Measurements from ENCODE around the gene CACNA2D1.

The CACNA2D1 gene

DNA sequence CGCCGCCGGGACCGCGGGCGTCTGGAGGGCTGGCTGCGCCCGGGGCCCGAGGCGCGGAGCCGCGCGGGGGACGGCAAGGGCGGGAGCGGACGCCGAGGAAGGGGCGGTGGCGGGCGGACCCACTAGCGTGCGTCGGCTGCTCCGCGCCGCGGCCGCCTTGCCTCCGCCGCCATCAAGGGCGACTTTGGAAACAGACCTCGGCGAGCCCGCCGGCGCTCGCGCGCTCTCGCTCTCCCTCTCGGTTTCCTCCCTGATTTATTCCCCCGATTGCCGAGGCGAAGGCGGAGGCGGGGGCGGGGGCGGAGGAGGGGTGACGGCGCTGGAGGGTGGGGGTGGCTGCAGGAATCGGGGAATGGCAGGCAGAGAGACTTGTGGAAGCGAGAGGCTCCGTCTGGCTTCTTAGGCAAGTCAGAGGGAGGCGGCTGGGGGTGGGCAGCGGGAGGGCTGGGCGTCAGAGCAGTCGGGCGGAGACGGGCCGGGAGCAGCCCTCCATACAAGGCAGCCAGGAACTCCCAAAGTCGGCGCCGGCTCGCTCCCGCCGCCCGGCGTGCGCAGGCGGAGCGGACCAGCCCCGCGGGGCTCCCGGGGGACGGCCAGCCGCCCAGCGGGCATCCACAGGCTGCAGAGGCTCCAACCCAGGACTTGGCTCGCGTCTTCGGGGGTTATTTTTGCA is at the start of gene CACNA2D1:
Gene CACNA2D1, minus strand, starts transcription at position 231 of the 673 bp plus-strand sequence.
- DNase-seq (ENCODE audit: low read depth in 2 of 3, low spot score in 1 of 3): no peak

DNA sequence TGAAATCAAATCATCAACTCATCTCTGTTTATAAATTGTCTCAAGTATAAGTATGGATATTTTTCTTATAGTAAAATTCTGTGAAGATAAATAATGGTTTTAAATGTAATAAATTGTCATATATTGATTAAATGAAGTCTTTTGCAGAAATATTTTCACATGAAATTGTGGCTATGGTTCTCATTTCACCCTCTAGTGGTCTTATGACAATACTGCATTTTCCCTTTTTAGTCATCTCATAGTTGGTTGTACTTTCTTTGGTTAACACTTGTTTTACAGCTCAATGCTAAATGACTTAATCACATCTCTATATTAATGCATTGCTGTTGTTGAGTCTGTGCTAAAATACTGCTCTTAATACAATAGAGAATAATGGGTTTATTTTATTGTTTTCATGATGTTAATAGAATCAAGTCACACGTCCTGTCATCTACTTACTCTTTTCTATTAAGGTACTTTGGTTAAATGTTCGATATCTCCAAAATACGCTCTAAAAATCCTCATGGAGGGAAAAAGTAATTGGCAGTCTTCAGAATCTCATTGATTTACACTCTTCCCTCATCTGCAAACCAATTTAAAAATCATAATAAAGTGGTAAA is 38.0 kb upstream of the CACNA2D1 start:
- no peak for DNase-seq (ENCODE audit: low read depth in 2 of 3, low spot score in 1 of 3)

DNA sequence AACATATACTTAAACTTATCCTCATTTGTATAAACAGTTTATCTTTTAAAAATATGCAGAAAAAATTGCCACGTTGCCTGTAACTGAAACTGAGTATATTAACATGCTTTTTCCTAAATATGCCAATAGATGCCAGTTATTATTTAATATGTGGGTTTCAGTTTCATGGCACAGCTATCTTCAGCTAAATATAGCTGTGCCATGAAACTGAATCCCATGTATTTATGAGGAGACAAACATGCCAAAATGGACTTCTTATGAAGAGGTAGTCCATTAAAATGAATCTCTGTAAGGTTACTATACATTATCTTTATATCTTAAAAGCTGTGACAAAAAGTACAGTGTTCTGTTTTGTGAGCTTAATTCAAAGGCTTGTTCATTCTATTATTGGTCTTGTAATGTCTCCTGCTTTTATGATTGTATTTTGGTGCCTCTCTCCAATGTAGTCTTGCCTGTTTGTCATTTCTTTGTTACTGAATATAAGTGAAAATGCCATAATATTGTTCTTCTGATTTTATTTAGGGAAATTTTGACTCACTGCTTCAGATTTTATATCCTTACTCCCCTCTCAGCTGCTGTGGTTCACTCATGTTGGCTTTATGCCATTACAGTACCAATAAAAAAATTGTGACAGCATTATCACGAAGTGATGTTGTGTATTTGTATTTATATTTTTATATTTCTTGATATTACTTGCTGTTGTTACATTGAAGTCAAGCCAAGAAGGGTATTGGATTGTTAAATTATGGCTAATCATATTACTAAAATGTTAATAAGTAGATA is 34.3 kb upstream of the CACNA2D1 start:
- DNase-seq (ENCODE audit: low read depth in 2 of 3, low spot score in 1 of 3): no peak

DNA sequence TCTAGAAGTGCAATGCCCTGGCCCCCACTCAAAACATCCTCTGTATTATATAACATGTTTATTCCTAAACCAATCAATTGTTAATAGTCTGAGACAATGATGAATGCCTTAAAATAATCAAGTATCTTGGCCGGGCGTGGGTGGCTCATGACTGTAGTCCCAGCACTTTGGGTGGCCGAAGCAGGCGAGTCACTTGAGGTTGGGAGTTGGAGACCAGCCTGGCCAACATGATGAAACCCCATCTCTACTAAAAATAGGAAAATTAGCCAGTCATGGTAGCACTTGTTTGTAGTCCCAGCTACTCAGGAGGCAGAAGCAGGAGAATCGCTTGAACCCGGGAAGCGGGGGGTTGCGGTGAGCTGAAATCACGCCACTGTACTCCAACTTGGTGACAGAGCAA is 29.4 kb upstream of the CACNA2D1 start:
- DNase-seq (ENCODE audit: low read depth in 2 of 3, low spot score in 1 of 3): no peak

DNA sequence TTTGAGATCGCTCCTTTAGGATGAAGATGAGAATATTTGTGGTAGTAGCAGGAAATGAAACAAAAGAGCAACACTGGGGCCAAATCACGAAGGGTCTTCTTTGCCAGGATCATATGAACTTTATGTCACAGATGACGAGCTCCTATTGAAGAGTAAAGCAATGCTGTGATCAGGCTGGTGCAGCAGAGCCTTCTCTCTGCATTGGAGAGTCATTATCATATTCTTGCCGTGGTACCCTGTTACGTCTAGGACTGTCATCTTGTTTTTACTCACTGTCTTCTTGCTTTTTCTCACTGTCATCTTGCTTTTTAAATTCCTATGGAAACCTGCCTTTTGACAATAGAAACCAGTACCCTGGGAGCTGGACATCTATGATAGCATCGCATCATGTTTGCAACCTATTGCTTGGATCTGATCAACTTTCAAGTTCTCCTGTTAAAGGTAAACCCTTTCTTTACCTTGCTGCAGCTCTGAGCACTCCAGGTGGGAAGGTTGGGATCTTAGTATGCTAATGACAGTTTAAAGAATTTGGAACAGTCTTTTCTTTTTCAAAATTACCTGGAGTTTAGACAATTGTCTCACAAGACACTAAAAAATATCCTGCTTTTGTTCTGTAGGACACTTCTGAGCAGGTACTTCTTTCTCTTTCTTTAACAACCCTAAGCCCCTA is 27.9 kb upstream of the CACNA2D1 start:
- DNase-seq (ENCODE audit: low read depth in 2 of 3, low spot score in 1 of 3): no peak

DNA sequence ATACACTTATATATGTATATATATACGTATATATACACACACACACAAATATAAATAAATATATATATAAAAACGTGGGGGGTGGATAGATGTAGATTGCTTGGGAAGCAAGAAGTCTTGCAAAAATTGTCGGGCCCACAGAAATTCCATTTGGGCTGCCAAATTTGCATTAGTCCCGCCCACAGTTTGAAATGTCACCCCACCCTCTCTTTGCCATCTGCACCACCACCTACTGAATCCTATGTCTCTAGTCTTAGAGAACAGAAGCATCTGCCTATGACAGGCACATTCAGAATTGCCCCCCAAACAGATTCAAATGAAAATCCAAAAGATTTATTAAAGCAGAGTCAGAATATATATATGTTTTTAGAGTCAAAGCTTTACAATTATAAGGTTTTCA is 25.6 kb upstream of the CACNA2D1 start:
- no peak for DNase-seq (ENCODE audit: low read depth in 2 of 3, low spot score in 1 of 3)

DNA sequence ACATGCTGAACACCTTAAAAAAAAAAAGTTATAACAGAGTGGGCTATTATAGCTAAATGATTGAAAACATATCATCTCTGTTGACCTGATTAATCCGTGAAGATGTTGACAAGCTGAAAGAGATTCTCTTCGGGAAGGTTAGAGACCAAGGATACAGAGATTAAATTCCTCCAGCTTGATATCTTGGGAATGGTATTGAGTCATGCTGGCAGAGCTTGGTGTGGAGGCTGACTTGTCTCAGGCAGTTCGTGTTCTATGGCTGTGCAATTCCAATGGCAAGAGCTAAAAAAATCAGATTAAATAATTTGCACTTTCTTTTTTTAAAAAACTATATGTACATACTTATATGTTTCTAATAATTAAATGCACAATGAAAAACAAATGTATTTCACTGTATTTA is 24.9 kb upstream of the CACNA2D1 start:
- DNase-seq (ENCODE audit: low read depth in 2 of 3, low spot score in 1 of 3): no peak

DNA sequence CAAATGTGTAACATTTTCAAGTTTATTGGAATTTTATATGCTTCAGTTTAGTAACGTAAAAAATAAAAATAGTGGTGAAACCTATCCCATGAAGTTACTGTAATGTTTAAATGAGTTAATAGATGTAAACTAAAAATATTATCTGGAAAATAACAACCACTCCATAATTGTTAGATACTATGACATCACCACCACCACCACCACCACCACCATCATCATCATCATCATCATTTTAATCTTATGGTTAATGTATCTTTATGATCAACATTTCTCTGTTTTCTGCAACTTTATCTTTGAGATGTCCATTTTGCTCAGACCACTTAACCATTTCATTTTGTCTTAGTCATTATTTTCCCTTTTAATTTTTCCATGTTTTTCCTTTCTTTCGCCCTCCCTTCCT is 23.4 kb upstream of the CACNA2D1 start:
- no peak for DNase-seq (ENCODE audit: low read depth in 2 of 3, low spot score in 1 of 3)

DNA sequence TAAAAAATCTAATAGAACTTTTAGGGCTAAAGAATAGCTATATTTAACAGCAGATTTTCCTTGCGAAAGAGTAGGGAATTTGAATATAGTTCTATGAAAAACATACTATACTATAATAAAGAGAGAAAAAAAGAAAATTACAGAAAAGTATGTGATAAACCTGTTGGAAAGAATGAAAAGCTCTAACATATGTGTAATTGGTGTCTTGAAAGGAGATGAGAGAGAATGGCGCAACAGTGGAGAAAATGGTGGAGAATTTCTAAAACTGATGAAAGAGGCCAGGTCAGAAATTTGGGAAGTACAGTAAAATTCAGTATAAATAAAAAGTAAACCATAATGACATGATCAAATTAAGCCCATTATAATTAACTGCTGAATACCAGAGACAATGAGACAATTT is 20.8 kb upstream of the CACNA2D1 start:
- DNase-seq (ENCODE audit: low read depth in 2 of 3, low spot score in 1 of 3): no peak

DNA sequence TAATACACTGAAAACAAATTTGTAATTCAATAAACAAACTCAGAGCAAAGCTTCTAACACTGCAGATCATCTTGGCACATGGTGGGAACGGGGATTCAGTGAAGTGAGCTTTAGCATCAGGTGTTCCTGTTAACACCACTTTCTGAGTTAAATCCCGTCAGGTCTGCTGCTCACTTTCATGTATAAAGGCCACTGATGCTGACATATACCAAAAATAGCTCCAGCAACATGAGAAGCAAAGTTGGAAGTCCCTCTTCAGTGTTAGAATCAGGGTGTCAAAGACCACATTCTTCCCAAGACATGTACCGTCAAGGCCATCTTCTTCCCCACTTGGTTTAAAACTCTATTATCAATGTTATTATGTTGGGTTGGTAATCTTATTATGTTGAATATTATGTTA is 11.7 kb upstream of the CACNA2D1 start:
- DNase-seq (ENCODE audit: low read depth in 2 of 3, low spot score in 1 of 3): no peak

DNA sequence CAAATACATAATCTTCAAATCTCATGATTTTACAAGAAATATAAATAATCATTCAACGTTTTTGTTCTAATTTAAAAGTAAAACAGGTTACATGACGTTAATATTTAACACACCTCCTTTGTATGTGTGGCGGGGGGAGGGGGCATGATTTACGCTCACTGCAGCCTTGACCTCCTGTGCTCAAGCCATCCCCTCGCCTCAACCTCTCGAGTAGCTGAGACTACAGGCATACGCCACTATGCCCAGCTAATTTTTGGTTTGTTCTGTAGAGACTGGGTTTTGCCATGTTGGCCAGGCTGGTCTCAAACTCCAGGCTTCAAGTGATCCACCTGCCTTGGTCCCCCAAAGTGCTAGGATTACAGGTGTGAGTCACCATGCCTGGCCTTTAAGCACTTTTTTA is 7.2 kb upstream of the CACNA2D1 start:
- DNase-seq (ENCODE audit: low read depth in 2 of 3, low spot score in 1 of 3): no peak

DNA sequence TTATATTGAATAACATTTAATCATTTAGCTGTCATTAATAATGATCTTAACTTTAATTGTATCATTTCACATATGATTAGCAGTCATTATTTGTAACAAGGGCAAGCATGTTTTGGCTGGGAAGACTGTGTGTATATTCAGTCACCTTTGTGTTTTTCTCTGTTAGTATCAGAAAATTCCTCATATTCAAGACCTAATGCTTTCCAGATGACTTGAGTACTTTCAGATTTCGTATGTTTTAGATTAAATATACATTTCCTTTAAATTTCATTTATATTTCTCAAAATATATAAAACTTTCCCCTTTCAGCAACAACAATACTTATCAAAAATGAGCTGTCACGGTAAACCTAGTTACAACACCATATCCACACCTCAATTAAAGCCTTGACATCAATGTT is 6.3 kb upstream of the CACNA2D1 start:
- DNase-seq (ENCODE audit: low read depth in 2 of 3, low spot score in 1 of 3): no peak

DNA sequence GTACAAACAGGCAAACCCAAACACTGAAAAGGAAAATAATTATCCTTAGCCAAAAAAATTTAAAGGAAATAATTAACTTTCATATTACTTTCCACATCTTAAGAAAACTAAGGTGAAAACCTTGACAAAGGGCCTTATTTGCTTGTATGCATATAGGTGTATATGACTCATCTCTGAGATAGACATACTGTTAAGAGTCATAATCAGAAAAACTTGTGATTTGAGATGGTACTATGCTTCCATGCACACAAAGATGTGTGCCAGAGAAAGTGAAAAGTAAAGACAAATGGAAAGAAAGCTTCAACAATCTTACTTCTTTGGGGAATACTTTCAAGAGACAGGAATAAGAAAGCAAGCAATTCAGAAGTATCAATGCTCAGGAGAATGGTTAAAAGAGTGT is 3.3 kb upstream of the CACNA2D1 start:
- DNase-seq (ENCODE audit: low read depth in 2 of 3, low spot score in 1 of 3): no peak

DNA sequence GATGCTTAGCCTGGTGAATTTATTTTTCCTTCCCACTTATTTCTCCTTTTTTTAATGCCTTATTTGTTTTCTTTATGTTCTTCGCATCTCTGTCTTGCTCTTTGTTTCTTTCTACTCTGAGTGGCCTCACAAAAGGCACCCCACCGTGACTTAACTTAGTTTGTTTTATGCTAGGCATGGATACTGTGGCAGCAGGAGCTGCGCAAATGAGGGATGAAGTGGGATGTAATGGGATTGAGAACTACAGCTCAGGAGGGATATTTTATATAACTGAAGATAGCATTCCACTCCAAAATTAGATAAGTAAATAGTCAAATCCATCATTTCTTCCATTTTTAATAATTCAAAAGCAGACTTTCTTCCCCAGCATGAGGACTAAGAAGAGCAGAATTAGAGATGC is 1.7 kb upstream of the CACNA2D1 start:
- DNase-seq (ENCODE audit: low read depth in 2 of 3, low spot score in 1 of 3): no peak

DNA sequence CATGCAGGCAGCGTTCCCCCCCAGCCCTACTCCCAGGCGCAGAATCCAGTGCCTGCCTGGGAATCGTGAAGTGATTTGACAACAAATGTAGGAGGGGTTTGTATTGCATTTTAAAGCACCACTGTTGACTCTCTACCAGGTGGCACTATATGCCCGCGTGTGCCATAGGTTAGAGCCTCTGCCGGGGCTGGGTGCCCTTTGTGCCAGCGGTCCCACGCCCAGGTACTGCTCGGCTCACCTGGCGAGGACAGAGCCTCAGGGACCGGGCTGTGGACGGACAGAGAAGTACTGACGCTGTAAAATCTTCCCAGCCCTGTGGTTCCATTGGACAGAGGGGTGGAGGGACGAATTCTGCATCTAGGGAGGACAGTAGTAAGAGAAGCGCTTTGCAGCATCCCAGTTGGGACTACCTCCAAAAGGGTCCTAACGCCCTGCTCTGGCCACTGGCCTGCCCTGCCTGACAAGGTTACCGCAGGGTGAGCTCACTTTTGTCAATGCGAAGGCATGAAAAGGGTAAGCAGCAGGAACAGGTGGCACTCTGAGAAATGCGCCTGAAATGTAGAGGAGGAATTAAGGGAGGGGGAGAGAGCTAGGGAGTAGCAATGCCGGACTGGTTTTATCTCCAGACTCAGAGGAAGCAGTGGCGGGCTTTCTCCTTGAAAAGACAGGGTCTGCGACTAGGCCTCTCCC is 788 bp upstream of the CACNA2D1 start:
- no peak for DNase-seq (ENCODE audit: low read depth in 2 of 3, low spot score in 1 of 3)

DNA sequence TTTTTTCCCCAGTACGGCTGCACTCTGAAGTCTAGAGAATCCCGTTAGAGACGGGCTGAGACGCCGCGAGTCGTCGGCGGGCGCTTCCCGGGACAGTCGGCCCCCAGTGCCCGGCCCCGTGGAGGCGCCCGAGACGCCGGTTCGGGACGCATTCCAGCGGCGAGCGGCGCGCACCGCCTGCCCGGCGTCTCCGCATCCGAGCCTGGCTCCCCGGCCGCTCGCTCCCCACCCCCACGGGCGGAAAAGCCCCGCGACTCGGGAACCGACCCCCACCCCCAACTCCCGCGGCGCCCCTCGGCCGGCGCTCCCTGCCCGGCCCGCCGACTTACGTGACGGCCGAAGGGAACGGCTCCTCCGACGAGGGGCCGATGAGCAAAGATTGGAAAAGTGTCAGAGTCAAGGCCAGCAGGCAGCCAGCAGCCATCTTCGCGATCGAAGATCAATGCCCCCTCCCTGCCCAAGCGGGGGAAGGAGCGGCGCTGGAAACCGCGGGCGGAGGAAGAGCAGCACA is 486 bp downstream of the CACNA2D1 start:
- DNase-seq (ENCODE audit: low read depth in 2 of 3, low spot score in 1 of 3): no peak

DNA sequence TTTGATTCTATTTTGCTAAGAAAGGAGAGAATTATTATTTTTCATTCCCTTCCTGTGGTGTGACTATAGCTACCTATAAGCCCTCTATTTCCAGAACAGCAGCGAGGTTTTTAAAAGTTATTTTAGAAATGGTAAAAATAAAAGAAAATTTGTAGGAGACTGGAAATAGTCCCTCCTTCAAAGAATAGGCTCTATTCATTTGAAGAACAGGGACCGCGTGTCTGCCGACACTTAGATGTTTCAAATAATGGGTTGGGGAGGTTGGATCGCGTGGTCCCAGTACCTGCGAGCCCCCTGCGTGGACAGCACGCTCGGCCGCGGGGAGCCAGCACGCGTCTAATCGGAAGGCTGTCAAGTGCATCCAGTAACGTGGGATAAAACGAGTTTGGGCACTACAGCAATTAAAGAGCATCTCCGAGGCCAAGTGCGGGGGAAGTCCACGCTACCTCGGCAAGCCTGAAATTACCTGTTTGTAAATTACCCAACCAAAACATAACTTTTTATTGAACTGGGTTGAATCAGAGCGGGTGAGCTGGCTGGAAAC is 1.0 kb downstream of the CACNA2D1 start:
- no peak for DNase-seq (ENCODE audit: low read depth in 2 of 3, low spot score in 1 of 3)

DNA sequence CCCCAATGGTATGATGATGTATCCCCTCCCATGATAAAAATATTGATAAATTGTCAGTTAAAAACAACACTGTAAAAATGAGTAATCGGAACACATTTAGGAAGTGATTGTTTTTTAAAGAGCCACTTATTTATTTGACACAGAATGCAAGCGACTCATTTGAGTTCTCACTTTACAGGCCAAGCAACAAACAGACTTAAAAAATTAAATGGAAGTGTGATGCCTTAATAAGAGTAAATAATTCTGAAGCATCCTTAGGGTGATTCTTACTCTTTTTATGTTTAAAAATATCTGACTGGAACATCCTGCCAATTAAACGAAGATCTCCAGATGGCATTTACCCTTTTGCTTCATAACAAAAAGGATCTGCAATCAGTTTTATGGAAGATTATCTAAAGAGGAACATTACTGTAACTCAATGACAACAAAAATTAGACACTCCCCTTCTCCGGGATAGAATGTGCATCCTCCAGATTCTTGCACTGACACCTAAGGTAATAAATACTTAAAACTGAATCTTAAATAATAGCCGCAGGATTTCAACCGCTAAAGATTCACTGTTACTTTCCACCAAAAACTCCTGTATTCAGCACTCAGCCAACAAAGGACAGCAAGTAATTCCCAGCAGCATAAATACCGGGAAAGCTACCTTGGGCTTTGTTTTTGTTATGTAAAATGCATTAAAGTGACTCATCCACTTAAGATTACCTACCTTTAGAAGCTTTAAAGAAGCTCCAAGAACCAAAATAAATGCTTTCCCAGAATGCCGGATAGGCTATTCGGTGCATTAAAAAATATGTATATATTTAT is 1.7 kb downstream of the CACNA2D1 start:
- no peak for DNase-seq (ENCODE audit: low read depth in 2 of 3, low spot score in 1 of 3)

DNA sequence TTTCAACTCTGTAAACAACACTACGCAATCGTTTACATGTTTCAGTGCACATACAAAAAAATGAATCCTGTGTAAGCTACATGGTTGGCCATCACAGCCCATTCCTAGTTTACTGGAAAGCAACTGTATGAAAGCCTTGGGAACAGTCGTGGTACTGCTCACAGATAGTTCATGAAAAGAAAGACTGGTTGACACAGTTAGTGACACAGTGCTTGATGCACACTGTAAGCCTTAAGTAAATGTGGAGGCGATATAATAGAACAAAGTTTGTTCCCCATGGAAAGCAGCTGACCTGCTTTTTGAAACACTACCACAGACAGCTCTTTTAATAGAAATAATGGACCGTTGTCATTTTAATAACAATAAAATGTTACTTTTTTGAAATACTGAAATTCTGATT is 5.1 kb downstream of the CACNA2D1 start:
- DNase-seq (ENCODE audit: low read depth in 2 of 3, low spot score in 1 of 3): no peak

DNA sequence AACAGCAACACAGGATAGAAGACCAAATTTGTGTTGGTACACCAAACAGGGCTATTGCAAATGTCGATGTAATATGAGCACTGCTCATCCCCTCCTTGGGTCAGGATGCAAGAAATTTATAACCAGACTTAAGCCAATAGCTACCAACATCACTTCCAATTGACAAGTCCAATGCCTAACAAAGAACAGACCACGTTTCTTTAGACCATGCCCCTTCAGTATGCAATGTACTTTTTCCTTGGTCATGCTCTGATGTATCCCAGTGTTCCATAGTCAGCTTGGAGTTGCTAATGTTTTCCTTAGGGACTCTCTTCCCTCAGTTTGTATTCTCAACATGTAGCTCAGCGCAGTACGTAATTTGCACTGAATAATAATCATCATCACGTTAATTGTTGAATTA is 7.8 kb downstream of the CACNA2D1 start:
- no peak for DNase-seq (ENCODE audit: low read depth in 2 of 3, low spot score in 1 of 3)
